HL-60/S4 treated with retinoic acid at 250 ng/mL for 4 days and 3 days (cell line): ENCODE results near the gene ARMH1.
"Not testable (repeated sequence)": the region's sequence is repeated elsewhere in the genome, so short reads cannot be mapped to it uniquely, and the experiment has no call there.

ENCODE experiments used
- in situ Hi-C: fragments of 300-500 bp; cut with MboI; formaldehyde crosslinking; loops from 2 replicates; pipeline ENCODE4 v1.7.0; 2022; ENCODE audit warnings: low sequenced_read_pairs

The ARMH1 gene

GRCh38 chr1:44664730-44665370, 9.7 kb upstream of the ARMH1 start:
- in situ Hi-C loops: no loop called here

GRCh38 chr1:44666719-44667118, 7.8 kb upstream of the ARMH1 start:
- in situ Hi-C loops: not testable (repeated sequence)

GRCh38 chr1:44670751-44671640, 3.5 kb upstream of the ARMH1 start:
- in situ Hi-C loops: no loop called here

GRCh38 chr1:44672254-44672955, 2.1 kb upstream of the ARMH1 start:
- in situ Hi-C loops: no loop called here

- in situ Hi-C loops: no loop called here
These were observed 1.4 kb upstream of the ARMH1 start for GRCh38 chr1:44672961-44673674.

GRCh38 chr1:44673675-44674112, 820 bp upstream of the ARMH1 start:
- in situ Hi-C loops: no loop called here

GRCh38 chr1:44675186-44675585, 672 bp downstream of the ARMH1 start:
- in situ Hi-C loops: no loop called here

GRCh38 chr1:44676484-44677200, 2.1 kb downstream of the ARMH1 start:
- in situ Hi-C loops: no loop called here

GRCh38 chr1:44677201-44677766, 2.8 kb downstream of the ARMH1 start:
- in situ Hi-C loops: no loop called here

GRCh38 chr1:44678120-44678519, 3.6 kb downstream of the ARMH1 start:
- in situ Hi-C loops: no loop called here

- in situ Hi-C loops: no loop called here
These were observed 4.1 kb downstream of the ARMH1 start for GRCh38 chr1:44678626-44679025.

GRCh38 chr1:44679468-44679867, 5.0 kb downstream of the ARMH1 start:
- in situ Hi-C loops: no loop called here

GRCh38 chr1:44681905-44682882, 7.7 kb downstream of the ARMH1 start:
- in situ Hi-C loops: no loop called here

GRCh38 chr1:44682883-44683265, 8.4 kb downstream of the ARMH1 start:
- in situ Hi-C loops: no loop called here

GRCh38 chr1:44684525-44684924, 10.0 kb downstream of the ARMH1 start:
- in situ Hi-C loops: no loop called here

GRCh38 chr1:44685218-44685617, 10.7 kb downstream of the ARMH1 start:
- in situ Hi-C loops: no loop called here

- in situ Hi-C loops: no loop called here
These were observed 11.4 kb downstream of the ARMH1 start for GRCh38 chr1:44685881-44686280.

GRCh38 chr1:44688760-44689446, 14.4 kb downstream of the ARMH1 start:
- in situ Hi-C loops: no loop called here
